ENCODE data around the gene MYO9B. TPM values are rescaled to one million over a fixed set of nuclear protein-coding genes. Genes with fewer than 3 reads are reported as not detected.

The MYO9B gene
- total RNA-seq, 1 experiment from 2014 or later: 74.6 TPM

DNA sequence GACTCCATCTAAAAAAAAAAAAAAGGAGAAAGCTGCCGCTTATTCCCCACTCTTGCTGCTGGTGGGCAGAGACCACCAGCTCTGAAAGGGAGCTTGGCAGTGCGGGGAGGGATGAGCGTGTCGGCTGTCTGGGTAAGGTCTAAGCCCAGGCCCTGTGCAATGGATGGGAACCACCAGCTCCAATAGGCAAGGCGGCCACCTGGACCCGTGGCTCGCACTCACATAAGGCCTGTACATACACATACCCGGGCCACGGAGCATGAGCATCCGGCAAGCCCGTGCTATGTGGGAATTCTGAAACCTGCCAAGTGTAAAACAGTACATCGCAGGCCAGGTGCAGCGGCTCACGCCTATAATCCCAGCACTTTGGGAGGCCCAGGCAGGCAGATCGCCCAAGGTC is 83.0 kb downstream of the MYO9B start:
- ChIA-PET RAD21 (ENCODE audit: low non-redundant PET in 1 of 2, low total read pairs in 2 of 2, uncharacterized antibody in 2 of 2, unreplicated experiment in 2 of 2) (no interaction called here), POLR2A (interaction anchor here (0.6 kb wide), 1 partner anchor 9 kb away, joined by 3 read pairs; no protein-coding TSS in a partner anchor), CTCF (no interaction called here)
- H3K36me3 ChIP-seq (ENCODE audit: control insufficient read depth in 1 of 2, insufficient read depth in 2 of 2, low read length in 2 of 2): peaks cover 18 to 33% of the 10 kb centered on the region in 2 experiments
- no peak overlapping the region for H3K4me3 ChIP-seq (replicated peaks in 1 of 2; ENCODE audit: low read depth in 1 of 2, low read length in 2 of 2)
- no peak overlapping the region for H3K27ac ChIP-seq (ENCODE audit: low read depth, low read length)
- no peak overlapping the region for H2AFZ ChIP-seq (ENCODE audit: low read depth, low read length, poor library complexity, severe bottlenecking)
- no peaks in the 10 kb centered on the region for H3K27me3 ChIP-seq (ENCODE audit: insufficient read depth, low read length)
- H3K4me2 ChIP-seq (ENCODE audit: low read length): no peak overlapping the region
- ATAC-seq (no peak), DNase-seq (ENCODE audit: low read depth, low spot score) (no peak)
- TF ChIP-seq, protein P1, sequence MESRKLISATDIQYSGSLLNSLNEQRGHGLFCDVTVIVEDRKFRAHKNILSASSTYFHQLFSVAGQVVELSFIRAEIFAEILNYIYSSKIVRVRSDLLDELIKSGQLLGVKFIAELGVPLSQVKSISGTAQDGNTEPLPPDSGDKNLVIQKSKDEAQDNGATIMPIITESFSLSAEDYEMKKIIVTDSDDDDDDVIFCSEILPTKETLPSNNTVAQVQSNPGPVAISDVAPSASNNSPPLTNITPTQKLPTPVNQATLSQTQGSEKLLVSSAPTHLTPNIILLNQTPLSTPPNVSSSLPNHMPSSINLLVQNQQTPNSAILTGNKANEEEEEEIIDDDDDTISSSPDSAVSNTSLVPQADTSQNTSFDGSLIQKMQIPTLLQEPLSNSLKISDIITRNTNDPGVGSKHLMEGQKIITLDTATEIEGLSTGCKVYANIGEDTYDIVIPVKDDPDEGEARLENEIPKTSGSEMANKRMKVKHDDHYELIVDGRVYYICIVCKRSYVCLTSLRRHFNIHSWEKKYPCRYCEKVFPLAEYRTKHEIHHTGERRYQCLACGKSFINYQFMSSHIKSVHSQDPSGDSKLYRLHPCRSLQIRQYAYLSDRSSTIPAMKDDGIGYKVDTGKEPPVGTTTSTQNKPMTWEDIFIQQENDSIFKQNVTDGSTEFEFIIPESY (IDR thresholded peaks at IDR 0.05; ENCODE audit: extremely low read depth, insufficient replicate concordance, low read length): no peak
- no peak for TF ChIP-seq ZNF274 (IDR thresholded peaks at IDR 0.05; ENCODE audit: low read depth, low read length)
- no peak for TF ChIP-seq SIN3A (IDR thresholded peaks at IDR 0.05; ENCODE audit: low read depth)
- no peak for TF ChIP-seq ELF1 (IDR thresholded peaks at IDR 0.05; ENCODE audit: borderline replicate concordance, low read depth)
- TF ChIP-seq RAD21 (IDR thresholded peaks at IDR 0.05; ENCODE audit: low read depth): no peak
- TF ChIP-seq, protein P2, sequence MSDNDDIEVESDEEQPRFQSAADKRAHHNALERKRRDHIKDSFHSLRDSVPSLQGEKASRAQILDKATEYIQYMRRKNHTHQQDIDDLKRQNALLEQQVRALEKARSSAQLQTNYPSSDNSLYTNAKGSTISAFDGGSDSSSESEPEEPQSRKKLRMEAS (IDR thresholded peaks at IDR 0.05): no peak
- TF ChIP-seq, protein P3, sequence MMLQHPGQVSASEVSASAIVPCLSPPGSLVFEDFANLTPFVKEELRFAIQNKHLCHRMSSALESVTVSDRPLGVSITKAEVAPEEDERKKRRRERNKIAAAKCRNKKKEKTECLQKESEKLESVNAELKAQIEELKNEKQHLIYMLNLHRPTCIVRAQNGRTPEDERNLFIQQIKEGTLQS (IDR thresholded peaks at IDR 0.05): no peak
- no peak for TF ChIP-seq ZFX (IDR thresholded peaks at IDR 0.05)
- no peak for TF ChIP-seq POLR2A (IDR thresholded peaks at IDR 0.05; ENCODE audit: borderline replicate concordance, extremely low read depth, insufficient read depth, insufficient read length)
- TF ChIP-seq FOSL1 (IDR thresholded peaks at IDR 0.05; ENCODE audit: low read depth): no peak
- no peak for TF ChIP-seq CBX3 (IDR thresholded peaks at IDR 0.05; ENCODE audit: low read depth)
- TF ChIP-seq POLR2AphosphoS5 (IDR thresholded peaks at IDR 0.05; ENCODE audit: low read depth, low read length): no peak
- no peak for TF ChIP-seq EGR1 (IDR thresholded peaks at IDR 0.05; ENCODE audit: low read depth)
- TF ChIP-seq SRF (IDR thresholded peaks at IDR 0.05; ENCODE audit: low read depth): no peak
- no peaks in the 10 kb centered on the region for H3K79me2 ChIP-seq (ENCODE audit: insufficient read depth, low read length)
- H4K20me1 ChIP-seq (ENCODE audit: insufficient read depth): no peaks in the 10 kb centered on the region
- no TSS peak for BruUV-seq (replicated peaks)
- H3K9me2 ChIP-seq (ENCODE audit: insufficient read depth): no peaks in the 10 kb centered on the region
- H3K9me3 ChIP-seq (ENCODE audit: control insufficient read depth in 1 of 2, insufficient read depth in 1 of 2, low read depth in 1 of 2, low read length in 2 of 2): no peaks in the 10 kb centered on the region
- intact Hi-C loops (cut with micrococcal nuclease): no loop called here
- H3K4me1 ChIP-seq (ENCODE audit: control insufficient read depth in 1 of 2, insufficient read depth in 2 of 2, low read length in 2 of 2): no peaks in the 10 kb centered on the region
- H3K9ac ChIP-seq (ENCODE audit: low read length): no peak overlapping the region

Data from HCT116 (cell line).